GM19452 (cell line): Measurements from ENCODE around the gene HSPA9.
"Not testable (repeated sequence)": the region's sequence is repeated elsewhere in the genome, so short reads cannot be mapped to it uniquely, and the experiment has no call there.

Experiments
- ATAC-seq: cut with Tn5 transposase; IDR thresholded peaks from one replicate; pipeline ENCODE4 v1.9.1; 2021; ENCODE audit not compliant: unreplicated experiment

The HSPA9 gene

GRCh38 chr5:138536215-138536614, 39.0 kb downstream of the HSPA9 start:
- ATAC-seq = no peak

DNA sequence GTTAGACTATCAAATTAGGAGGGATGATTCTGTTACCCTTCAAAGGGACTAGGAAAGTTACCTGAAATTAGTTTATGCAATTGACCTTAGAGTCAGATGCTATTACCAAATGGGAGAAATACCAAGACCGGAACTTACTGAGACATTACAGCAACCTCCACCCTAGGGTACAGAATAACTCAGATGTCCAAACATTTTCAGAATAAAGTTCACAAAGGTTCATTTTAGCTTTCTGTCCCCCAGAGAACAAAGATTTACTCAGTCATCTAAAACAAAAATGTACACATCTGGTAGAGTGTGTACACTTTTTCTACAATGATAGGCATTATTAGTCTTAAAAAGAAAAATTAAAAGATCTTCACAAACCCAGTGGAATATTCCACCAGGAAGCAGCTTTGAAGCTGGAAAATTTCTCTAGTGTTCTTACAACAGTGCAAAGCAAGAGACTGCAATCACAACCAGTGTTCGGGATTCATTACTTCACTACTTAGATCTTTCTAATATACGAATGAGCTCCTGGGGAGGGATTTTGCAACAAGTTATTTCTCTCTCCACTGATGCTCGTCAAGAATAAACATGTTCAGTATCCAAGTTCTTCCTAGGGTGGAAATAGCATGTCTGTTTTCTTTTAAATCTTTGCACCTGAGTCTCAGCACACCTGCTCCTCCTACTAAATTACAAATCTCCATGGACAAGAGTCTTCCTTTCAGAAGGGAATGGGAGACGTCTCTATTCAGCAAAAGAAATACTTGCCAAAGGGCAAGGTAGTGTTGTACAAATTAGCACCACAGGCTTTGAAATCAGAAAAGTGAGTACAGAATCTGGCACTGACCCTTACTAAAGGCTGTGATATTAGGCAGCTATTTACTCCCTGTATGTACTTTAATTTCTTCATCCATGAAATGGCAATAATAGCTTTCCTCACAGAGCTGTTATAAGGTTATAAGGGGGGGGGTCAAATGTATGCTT, 40.9 kb downstream of the HSPA9 start:
- no peak for ATAC-seq

DNA sequence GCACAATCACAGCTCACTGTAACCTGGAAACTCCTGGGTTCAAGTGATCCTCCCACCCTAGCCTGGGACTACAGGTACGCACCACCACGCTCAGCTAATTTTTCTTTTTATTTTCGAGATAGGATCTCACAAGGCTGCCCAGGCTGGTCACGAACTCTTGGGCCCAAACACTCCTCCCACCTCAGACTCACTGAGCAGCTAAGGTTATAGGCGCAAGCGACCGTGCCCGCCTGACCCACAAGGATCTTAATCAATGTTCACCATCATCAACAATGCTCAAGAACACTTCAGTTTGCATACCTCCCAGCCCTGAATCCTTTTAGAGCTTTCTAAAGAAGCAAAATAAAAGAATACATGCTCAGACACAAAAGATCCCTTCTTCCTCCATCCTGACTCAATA, 45.4 kb downstream of the HSPA9 start:
- no peak for ATAC-seq

- ATAC-seq = no peak
These were observed 46.3 kb downstream of the HSPA9 start for GRCh38 chr5:138528744-138529469.

DNA sequence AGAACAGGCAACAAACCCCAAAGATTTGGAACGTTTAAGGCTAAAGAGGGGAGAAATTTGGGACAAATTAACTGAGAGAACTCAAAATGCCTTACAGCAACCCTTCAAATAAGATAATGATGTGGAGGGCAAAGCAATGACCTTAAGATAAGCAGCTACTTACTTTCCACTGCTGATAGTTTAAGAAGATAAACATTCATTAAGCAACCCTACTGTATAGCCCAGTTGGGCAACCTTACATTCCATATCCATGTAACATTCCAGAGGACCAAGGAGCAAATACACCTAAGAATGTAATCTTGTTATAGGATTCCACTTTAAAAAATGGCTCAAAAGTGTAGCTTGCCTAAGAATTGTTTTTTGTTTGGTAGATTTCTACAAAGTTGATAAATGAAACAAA, 47.0 kb downstream of the HSPA9 start:
- ATAC-seq = no peak

DNA sequence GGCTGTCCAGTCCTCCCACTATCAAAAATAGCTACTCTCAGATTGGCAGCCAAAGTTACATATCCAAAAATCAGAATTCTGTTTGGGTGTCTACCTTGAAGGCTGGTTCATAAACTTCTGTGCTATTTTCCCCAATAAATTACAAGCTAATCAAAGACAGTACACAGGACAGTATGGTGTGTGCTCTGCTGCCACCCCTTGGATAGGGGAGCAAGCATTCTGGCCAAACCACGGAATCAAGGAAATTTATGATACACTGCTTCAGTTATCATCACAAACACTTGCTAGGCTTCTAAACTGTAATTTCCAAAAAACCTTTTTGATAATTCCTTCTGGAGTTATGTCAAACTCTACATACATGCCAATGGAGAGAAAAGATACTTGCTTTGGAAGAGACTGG, 48.0 kb downstream of the HSPA9 start:
- ATAC-seq = no peak

DNA sequence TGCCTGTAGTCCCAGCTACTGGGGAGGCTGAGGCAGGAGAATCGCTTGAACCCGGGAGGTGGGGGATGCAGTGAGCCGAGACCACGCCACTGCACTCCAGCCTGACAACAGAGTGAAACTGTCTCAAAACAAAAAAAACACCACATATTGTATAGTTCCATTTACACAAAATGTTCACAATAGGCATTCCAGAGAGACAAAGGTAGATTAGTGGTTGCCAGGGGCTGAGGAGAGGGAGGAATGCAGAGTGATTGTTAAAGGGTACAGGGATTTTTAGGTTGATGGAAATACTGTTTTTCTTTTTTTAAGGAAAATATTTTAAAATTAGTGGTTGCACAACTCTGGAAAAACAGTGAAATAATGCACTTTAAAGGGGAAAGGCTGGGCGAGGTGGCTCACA, 51.8 kb downstream of the HSPA9 start:
- no peak for ATAC-seq

DNA sequence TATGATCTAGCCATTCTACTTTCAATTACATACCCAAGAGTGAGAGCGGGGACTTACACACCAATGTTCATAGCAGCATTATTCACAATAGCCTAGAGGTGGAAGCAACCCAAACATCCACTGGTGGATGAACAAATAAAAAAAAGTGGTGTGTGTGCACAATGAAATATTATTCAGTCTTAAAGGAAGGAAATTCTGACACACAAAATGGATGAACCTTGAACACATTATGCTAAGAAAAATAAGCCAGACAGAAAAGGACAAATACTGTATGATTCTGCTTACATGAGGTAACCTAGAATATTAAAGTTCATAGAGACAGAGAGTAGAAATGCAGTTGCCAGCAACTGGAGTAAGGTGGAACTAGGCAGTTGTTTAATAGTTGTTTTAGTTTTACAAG, 54.2 kb downstream of the HSPA9 start:
- ATAC-seq = no peak

GRCh38 chr5:138517437-138517836, 57.8 kb downstream of the HSPA9 start:
- no peak for ATAC-seq

DNA sequence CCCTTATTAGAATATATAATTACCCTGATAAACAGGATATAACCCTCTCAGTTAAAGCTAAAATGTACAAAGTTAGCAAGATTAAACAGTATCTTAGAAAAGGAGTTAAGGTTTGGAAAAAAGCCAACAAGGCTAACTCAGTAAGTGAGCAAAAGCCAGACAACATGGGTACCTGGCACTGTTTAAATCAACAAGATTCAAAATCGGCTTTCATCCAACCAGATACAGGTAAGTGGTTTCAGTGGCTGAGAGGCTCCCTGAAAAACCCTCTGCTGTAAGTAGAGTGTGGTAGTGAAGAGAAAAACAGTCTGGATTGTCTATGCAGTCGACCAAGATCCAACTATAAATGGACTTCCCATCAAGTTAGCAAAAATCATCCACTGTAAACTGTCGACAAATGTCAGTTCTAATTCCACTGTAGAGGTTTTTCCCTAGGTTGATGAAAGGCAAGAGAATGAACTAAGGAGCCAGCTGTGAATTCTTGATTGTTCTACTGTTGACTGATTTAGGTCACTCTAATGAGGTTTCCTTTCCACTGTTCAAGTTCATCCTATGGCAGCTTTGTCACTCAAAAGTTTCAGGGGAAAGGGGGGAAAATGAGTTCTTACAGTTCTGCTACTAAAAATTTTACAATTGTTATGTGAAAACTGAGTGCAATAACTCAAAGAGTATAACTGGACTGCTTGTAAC, 59.5 kb downstream of the HSPA9 start:
- ATAC-seq = no peak

GRCh38 chr5:138514021-138514420, 61.2 kb downstream of the HSPA9 start:
- ATAC-seq = no peak

GRCh38 chr5:138508958-138509357, 66.2 kb downstream of the HSPA9 start:
- no peak for ATAC-seq

DNA sequence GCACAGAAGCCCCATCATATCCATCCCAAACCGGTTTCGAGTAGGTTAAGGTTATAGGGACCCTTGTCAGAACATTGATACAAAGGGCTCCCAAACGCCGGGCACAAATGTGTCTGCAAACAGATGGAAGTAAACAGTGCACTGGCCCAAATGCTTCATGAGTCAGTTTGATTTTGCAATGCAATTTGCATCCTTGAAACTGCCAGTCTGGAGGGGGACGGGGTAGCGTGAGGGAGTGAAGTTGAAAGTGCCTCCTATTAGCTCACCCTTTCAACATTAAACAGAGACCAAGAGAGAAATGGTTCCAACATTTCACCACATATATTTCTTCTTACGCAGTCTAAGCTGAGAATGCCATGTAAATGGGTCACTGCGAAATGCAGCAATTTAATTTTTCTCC, 67.7 kb downstream of the HSPA9 start:
- ATAC-seq = not testable (repeated sequence)

DNA sequence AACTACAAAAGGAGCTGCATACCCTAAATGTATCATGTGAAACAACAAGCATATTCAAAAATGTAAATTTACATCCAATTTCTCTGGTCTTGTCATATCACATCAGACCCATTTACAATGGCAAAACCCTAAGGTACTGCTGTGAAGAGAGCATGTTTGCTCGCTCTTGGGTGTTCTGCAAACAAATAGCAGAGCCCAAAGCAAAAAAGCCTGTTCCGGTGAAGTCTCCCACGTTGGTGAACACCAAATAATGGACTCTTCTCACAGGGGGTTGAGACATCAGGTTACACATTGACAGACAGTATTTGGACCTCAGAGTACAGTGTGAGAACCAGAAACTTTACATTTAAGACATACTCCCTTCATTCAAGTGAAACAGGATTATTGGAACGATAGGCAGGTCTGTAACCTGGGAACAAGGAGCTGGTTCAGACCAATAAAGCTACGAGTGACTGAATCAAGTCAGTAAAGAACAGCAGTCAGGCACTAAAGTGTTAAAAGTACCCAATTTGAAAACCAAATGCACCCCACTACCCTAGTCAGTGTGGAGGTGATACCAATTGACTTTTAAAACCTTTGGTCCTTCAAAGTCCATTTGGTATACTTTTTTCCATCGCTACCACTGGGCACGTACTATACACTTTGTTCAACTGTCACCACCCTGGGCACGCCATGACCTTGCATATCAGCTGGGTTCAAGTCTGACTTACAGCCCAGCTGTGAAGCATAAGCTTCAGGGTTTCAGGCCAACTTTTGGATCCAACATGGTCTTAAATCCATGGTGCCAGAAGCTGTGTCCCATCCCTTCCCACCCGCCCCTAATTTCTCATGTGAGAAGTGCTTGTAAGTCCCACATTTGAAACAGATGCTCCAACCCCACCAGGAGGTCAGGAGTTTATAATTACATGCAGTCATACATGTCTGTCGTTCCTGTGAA, 68.6 kb downstream of the HSPA9 start:
- no peak for ATAC-seq

GRCh38 chr5:138504799-138505198, 70.4 kb downstream of the HSPA9 start:
- no peak for ATAC-seq
